Measurements from ENCODE around the gene NR5A1.

GRCh38 chr9:124458441-124458840, 48.8 kb downstream of the NR5A1 start:
- TF ChIP-seq, protein P1, sequence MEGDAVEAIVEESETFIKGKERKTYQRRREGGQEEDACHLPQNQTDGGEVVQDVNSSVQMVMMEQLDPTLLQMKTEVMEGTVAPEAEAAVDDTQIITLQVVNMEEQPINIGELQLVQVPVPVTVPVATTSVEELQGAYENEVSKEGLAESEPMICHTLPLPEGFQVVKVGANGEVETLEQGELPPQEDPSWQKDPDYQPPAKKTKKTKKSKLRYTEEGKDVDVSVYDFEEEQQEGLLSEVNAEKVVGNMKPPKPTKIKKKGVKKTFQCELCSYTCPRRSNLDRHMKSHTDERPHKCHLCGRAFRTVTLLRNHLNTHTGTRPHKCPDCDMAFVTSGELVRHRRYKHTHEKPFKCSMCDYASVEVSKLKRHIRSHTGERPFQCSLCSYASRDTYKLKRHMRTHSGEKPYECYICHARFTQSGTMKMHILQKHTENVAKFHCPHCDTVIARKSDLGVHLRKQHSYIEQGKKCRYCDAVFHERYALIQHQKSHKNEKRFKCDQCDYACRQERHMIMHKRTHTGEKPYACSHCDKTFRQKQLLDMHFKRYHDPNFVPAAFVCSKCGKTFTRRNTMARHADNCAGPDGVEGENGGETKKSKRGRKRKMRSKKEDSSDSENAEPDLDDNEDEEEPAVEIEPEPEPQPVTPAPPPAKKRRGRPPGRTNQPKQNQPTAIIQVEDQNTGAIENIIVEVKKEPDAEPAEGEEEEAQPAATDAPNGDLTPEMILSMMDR (IDR thresholded peaks at IDR 0.05) = no peak
- no peak for TF ChIP-seq POLR2A (IDR thresholded peaks at IDR 0.05)

All from transverse colon (tissue), 3 donors.